Ovary (tissue), 9 donors: ENCODE results near the gene EXOC6B. TPM values are rescaled to one million over a fixed set of nuclear protein-coding genes. Genes with fewer than 3 reads are reported as not detected.

ENCODE experiments used
- DNase-seq, 5 donors: peaks; one replicate each; pipeline ENCODE4 v3.0.0-alpha.2; 2019 to 2020
- H3K27ac ChIP-seq, 2 donors: fragments of 200-600 bp; one replicate each; pipeline versions ENCODE4 v1.5.1 to v1.8.0; 2019 to 2022
- H3K27me3 ChIP-seq: fragments of 200-600 bp; one replicate; pipeline ENCODE4 v1.8.0; 2022
- H3K36me3 ChIP-seq: fragments of 200-600 bp; sonication (generic); one replicate; pipeline ENCODE4 v1.5.1; 2019
- H3K4me1 ChIP-seq: one replicate; pipeline ENCODE4 v1.8.1; 2013; ENCODE audit warnings: mild to moderate bottlenecking, moderate library complexity; ENCODE audit not compliant: insufficient read depth
- H3K4me3 ChIP-seq: fragments of 200-600 bp; sonication (generic); one replicate; pipeline ENCODE4 v1.5.1; 2017
- H3K9me3 ChIP-seq, 2 donors: fragments of 200-600 bp in 1 of 2; sonication (generic) in 1 of 2; one replicate each; pipeline versions ENCODE4 v1.5.1 to v1.8.1; 2013 to 2019; ENCODE audit warnings: mild to moderate bottlenecking in 1 of 2, moderate library complexity in 1 of 2
- CTCF ChIP-seq, 3 donors: fragments of 450-650 bp in 2 of 3; fragments of 200-600 bp in 1 of 3; IDR thresholded peaks; one replicate each; pipeline versions ENCODE4 v1.5.1 to v1.8.0; 2016 to 2022; ENCODE audit warnings: antibody characterized with exemption in 3 of 3, mild to moderate bottlenecking in 1 of 3
- EP300 ChIP-seq: sonication (generic); formaldehyde crosslinking; IDR thresholded peaks from one replicate; pipeline ENCODE4 v1.6.1; 2017; ENCODE audit warnings: antibody characterized with exemption
- POLR2A ChIP-seq: fragments of 450-650 bp; IDR thresholded peaks from one replicate; pipeline ENCODE4 v1.6.1; 2017; ENCODE audit warnings: antibody characterized with exemption, mild to moderate bottlenecking, moderate library complexity
- WGBS, 3 donors: extraction: QIAGEN DNeasy Blood & Tissue Kit in 1 of 3; methylation state at CpG; one replicate each; pipeline versions ENCODE4 v1.1.5 to v1.1.7; 2013 to 2017; 5-methylcytosine and 5-hydroxymethylcytosine counted together
- intact Hi-C, 4 donors: fragments of 100-400 bp; cut with DNase I; formaldehyde crosslinking; loops; one replicate each; pipeline versions ENCODE4 v1.11.0 to v1.15.1; 2022 to 2023
- polyA plus RNA-seq, 2 donors: library from polyadenylated mRNA; stranded (reverse); fragments of 200-250 nt in 1 of 2; fragments of 350-450 nt in 1 of 2; fragmentation: Illumina TruSeq in 1 of 2; extraction: RNeasy Lipid Tissue Mini Kit (QIAGEN cat#74804) in 1 of 2; gene quantifications; one replicate each; pipeline ENCODE4 v1.2.3, GENCODE V29; 2013 to 2014
- total RNA-seq, 7 donors: library from RNA; depleted of rRNA in 2 of 7; stranded (reverse); fragments of >200 nt in 2 of 7; fragmentation: NEBNext Ultra II Directional in 3 of 7; extraction: Animal tissue kit (Norgen Biotek cat#: 25700) in 3 of 7; gene quantifications; one replicate each; pipeline versions ENCODE4 v1.1.0 to v1.2.4, GENCODE V29; 2016 to 2023
- donor health status: DM: no; HTN: no; CAD: no; lungs with moderate emphysema.
- donor health status: DM: no; HTN: no; CAD: no.
- donor health status: Bipolar disorder and iron deficiency.
- donor health status: DM: yes; HTN: yes; CAD: no.
- donor health status: DM: no; HTN: no; CAD: no.
- donor health status: DM: yes; HTN: yes; CAD: no.

EXOC6B gene
- total and polyA plus RNA-seq, 9 donors = 11.9 to 84.9 (median 57.8) TPM

GRCh38 chr2:72849138-72849462 is 23.3 kb upstream of the EXOC6B start:
- Histone ChIP-seq H3K4me1 (no peaks in the 10 kb centered on the region), H3K36me3 (no peaks in the 10 kb centered on the region), H3K9me3 (no peaks in the 10 kb centered on the region), H3K27me3 (no peaks in the 10 kb centered on the region), H3K4me3 (no peak overlapping the region), H3K27ac (no peak overlapping the region)
- no peak for DNase-seq
- TF ChIP-seq POLR2A = no peak
- TF ChIP-seq CTCF (IDR thresholded peaks at IDR 0.05) = no peak
- no peak for TF ChIP-seq EP300
- intact Hi-C loops = no loop called here
- 82 to 90% (median 83%) methylated on average over 1 of the region's 1 CpG for WGBS, 3 donors

GRCh38 chr2:72848436-72849137 is 22.8 kb upstream of the EXOC6B start:
- TF ChIP-seq EP300 = no peak
- no peaks in the 10 kb centered on the region for H3K36me3 ChIP-seq
- H3K4me3 ChIP-seq = no peak overlapping the region
- H3K27me3 ChIP-seq = no peaks in the 10 kb centered on the region
- H3K9me3 ChIP-seq = no peaks in the 10 kb centered on the region
- no peak overlapping the region for H3K27ac ChIP-seq
- no peak for DNase-seq
- no peaks in the 10 kb centered on the region for H3K4me1 ChIP-seq
- 81 to 90% (median 88%) methylated on average over 3 of the region's 3 CpGs for WGBS, 3 donors
- intact Hi-C loops = no loop called here

- DNase-seq = no peak
- Histone ChIP-seq H3K9me3 (no peaks in the 10 kb centered on the region), H3K4me3 (no peak overlapping the region), H3K4me1 (no peaks in the 10 kb centered on the region), H3K27ac (no peak overlapping the region), H3K36me3 (no peaks in the 10 kb centered on the region), H3K27me3 (no peaks in the 10 kb centered on the region)
- TF ChIP-seq CTCF (IDR thresholded peaks at IDR 0.05) = no peak
- intact Hi-C loops = no loop called here
- WGBS, 3 donors = 48 to 52% (median 50%) methylated on average over 3 of the region's 3 CpGs
Measured at GRCh38 chr2:72847534-72848315, 21.9 kb upstream of the EXOC6B start.

GRCh38 chr2:72846171-72847095 is 20.6 kb upstream of the EXOC6B start:
- no peaks in the 10 kb centered on the region for H3K27me3 ChIP-seq
- WGBS, 3 donors = 86 to 91% (median 88%) methylated on average over 6 of the region's 6 CpGs
- no peaks in the 10 kb centered on the region for H3K36me3 ChIP-seq
- no peaks in the 10 kb centered on the region for H3K9me3 ChIP-seq
- TF ChIP-seq CTCF (IDR thresholded peaks at IDR 0.05) (no peak), POLR2A (no peak), EP300 (no peak)
- intact Hi-C loops = no loop called here
- no peak for DNase-seq
- H3K27ac ChIP-seq = no peak overlapping the region
- H3K4me1 ChIP-seq = no peaks in the 10 kb centered on the region
- H3K4me3 ChIP-seq = no peak overlapping the region
